ENCODE measurements around the gene KLHL36.

The KLHL36 gene

DNA sequence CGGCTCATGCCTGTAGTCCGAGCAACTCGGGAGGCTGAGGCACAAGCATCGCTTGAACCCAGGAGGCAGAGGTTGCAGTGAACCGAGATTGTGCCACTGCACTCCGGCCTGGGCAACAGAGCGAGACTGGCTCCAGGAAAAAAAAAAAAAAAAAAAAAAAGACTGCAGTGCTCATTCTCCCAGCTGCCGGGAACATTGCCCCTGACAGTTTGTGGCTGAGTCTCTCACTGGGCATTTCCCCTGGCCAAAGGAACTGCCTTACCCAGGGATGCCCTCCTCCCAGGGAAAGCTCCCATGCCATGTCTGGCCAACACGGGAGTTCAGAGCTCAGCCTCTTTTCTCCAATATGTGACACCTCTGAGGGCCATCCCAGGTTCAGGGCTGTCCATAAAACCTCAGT, 30.2 kb downstream of the KLHL36 start:
- Mint-ChIP-seq H3K4me3 (no peak overlapping the region), H3K4me1 (peaks cover 5% of the 10 kb centered on the region), H3K27ac (no peak overlapping the region), H3K9me3 (no peaks in the 10 kb centered on the region), H3K27me3 (ENCODE audit: low read depth) (peaks cover 9% of the 10 kb centered on the region), H3K36me3 (ENCODE audit: low read depth) (no peaks in the 10 kb centered on the region)
- TF ChIP-seq, protein P1, sequence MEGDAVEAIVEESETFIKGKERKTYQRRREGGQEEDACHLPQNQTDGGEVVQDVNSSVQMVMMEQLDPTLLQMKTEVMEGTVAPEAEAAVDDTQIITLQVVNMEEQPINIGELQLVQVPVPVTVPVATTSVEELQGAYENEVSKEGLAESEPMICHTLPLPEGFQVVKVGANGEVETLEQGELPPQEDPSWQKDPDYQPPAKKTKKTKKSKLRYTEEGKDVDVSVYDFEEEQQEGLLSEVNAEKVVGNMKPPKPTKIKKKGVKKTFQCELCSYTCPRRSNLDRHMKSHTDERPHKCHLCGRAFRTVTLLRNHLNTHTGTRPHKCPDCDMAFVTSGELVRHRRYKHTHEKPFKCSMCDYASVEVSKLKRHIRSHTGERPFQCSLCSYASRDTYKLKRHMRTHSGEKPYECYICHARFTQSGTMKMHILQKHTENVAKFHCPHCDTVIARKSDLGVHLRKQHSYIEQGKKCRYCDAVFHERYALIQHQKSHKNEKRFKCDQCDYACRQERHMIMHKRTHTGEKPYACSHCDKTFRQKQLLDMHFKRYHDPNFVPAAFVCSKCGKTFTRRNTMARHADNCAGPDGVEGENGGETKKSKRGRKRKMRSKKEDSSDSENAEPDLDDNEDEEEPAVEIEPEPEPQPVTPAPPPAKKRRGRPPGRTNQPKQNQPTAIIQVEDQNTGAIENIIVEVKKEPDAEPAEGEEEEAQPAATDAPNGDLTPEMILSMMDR (IDR thresholded peaks at IDR 0.05; ENCODE audit: unreplicated experiment in 3 of 3), result no peak

DNA sequence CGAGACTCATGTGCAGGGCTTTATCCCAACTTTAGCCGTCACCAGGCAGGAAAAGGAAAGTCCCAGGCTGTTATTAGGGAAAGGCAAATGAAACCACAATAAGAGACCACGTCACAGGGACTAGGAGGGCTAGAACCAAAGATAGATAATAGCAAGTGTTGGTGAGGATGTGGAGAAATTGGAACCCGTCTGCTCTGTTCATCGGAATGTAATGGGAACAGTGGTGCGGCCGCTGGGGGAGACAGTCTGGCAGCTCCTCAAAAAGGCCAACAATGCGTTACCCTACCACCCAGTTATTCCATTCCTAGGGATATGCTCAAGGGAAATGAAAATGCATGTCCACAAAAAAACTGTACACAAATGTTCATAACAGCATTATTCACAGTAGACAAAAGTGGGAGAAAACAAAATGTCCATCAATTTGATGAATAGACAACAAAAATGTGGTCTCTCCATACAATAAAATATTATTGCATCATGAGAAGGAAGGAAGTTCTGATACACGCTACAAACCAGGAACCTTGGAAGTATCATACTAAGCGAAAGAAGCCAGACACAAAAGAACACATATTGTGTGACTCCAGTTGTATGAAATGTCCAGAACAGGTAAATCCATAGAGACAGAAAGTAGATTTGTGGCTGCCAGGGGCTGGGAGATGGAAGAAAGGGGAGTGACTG, 32.0 kb downstream of the KLHL36 start:
- Mint-ChIP-seq H3K4me3 (no peak overlapping the region), H3K27me3 (ENCODE audit: low read depth) (peaks cover 21% of the 10 kb centered on the region), H3K9me3 (no peaks in the 10 kb centered on the region), H3K4me1 (peaks cover 5% of the 10 kb centered on the region), H3K27ac (no peak overlapping the region), H3K36me3 (ENCODE audit: low read depth) (no peaks in the 10 kb centered on the region)
- TF ChIP-seq, protein P1 (IDR thresholded peaks at IDR 0.05; ENCODE audit: unreplicated experiment in 3 of 3), result no peak

GRCh38 chr16:84680843-84681629, 32.7 kb downstream of the KLHL36 start:
- Mint-ChIP-seq H3K27me3 (ENCODE audit: low read depth) (peaks cover 21% of the 10 kb centered on the region), H3K9me3 (no peaks in the 10 kb centered on the region), H3K4me3 (no peak overlapping the region), H3K4me1 (peaks cover 5% of the 10 kb centered on the region), H3K27ac (no peak overlapping the region), H3K36me3 (ENCODE audit: low read depth) (no peaks in the 10 kb centered on the region)
- TF ChIP-seq, protein P1 (IDR thresholded peaks at IDR 0.05; ENCODE audit: unreplicated experiment in 3 of 3), result no peak

- TF ChIP-seq, protein P1 (IDR thresholded peaks at IDR 0.05; ENCODE audit: unreplicated experiment in 3 of 3), result no peak
- peaks cover 16% of the 10 kb centered on the region for H3K27me3 Mint-ChIP-seq (ENCODE audit: low read depth)
- H3K9me3 Mint-ChIP-seq, result no peaks in the 10 kb centered on the region
- no peak overlapping the region for H3K4me3 Mint-ChIP-seq
- H3K27ac Mint-ChIP-seq, result no peak overlapping the region
- no peaks in the 10 kb centered on the region for H3K36me3 Mint-ChIP-seq (ENCODE audit: low read depth)
- H3K4me1 Mint-ChIP-seq, result peaks cover under 1% of the 10 kb centered on the region
Observed at GRCh38 chr16:84683691-84684591, 35.6 kb downstream of the KLHL36 start.

DNA sequence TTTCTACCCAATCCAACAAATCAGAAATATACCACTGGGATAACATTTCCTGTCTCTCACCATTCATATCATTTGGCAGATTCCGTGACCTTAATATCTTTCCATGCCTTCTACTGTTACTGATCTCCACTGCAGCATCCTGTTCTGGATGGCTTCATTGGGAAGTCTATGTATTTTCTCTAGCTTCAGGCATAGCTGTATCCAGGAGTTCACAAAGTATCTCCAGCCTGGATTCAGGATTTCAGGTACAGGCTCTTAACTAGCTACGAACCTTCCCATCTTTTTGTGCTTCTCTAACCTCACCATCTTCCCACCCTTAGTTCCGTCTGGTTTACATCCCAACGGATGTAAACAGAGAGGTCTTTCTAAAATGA, 36.3 kb downstream of the KLHL36 start:
- Mint-ChIP-seq H3K4me1 (peaks cover 4% of the 10 kb centered on the region), H3K9me3 (no peaks in the 10 kb centered on the region), H3K27me3 (ENCODE audit: low read depth) (peaks cover 16% of the 10 kb centered on the region), H3K36me3 (ENCODE audit: low read depth) (no peaks in the 10 kb centered on the region), H3K27ac (no peak overlapping the region), H3K4me3 (no peak overlapping the region)
- TF ChIP-seq, protein P1 (IDR thresholded peaks at IDR 0.05; ENCODE audit: unreplicated experiment in 3 of 3), result no peak

Measured in nephron (organoid).